C4-2B (cell line): ENCODE data around the gene ADPGK.
A peak's percentile ranks its signal among the peaks of the same experiment; 100 is the strongest.

Experiments used
- H3K27ac ChIP-seq: fragments of 450-650 bp; 2 replicates; pipeline ENCODE4 v1.5.1; 2017
- CTCF ChIP-seq: fragments of 450-650 bp; conservative IDR thresholded peaks from 2 replicates; pipeline ENCODE4 v1.5.1; 2017; ENCODE audit warnings: mild to moderate bottlenecking
- ZFX ChIP-seq: fragments of 450-650 bp; IDR thresholded peaks from 2 replicates; pipeline ENCODE4 v1.6.1; 2017

ADPGK gene

GRCh38 chr15:72787526-72787925 lies 4.0 kb upstream of the ADPGK start:
- H3K27ac ChIP-seq = no peak overlapping the region
- no peak for TF ChIP-seq CTCF
- TF ChIP-seq ZFX = no peak

- no peak overlapping the region for H3K27ac ChIP-seq
- TF ChIP-seq ZFX (no peak), CTCF (no peak)
Measured at GRCh38 chr15:72786676-72787345, 3.3 kb upstream of the ADPGK start.

- TF ChIP-seq CTCF (no peak), ZFX (no peak)
- H3K27ac ChIP-seq = no peak overlapping the region
Measured at GRCh38 chr15:72786242-72786641, 2.7 kb upstream of the ADPGK start.

GRCh38 chr15:72785841-72786240 lies 2.3 kb upstream of the ADPGK start:
- H3K27ac ChIP-seq = no peak overlapping the region

GRCh38 chr15:72785432-72785831 lies 1.9 kb upstream of the ADPGK start:
- H3K27ac ChIP-seq = no peak overlapping the region
- no peak for TF ChIP-seq ZFX
- TF ChIP-seq CTCF = no peak

More at GRCh38 chr15:72785841-72786240, 2.3 kb upstream of the ADPGK start:
- no peak for TF ChIP-seq ZFX

- no peak for TF ChIP-seq ZFX
- peak; percentile 48 for TF ChIP-seq CTCF
- peak overlapping the region; percentile 87 for H3K27ac ChIP-seq
Measured at GRCh38 chr15:72784456-72784876, 908 bp upstream of the ADPGK start.

GRCh38 chr15:72783004-72783639 lies 436 bp downstream of the ADPGK start:
- no peak for TF ChIP-seq ZFX
- TF ChIP-seq CTCF = no peak
- peak overlapping the region; percentile 87 for H3K27ac ChIP-seq
